GM12865 (cell line): ENCODE results near the gene C4orf51.
"Not testable (repeated sequence)": the region's sequence is repeated elsewhere in the genome, so short reads cannot be mapped to it uniquely, and the experiment has no call there.

Experiments used
- DNase-seq: peaks from one replicate; pipeline ENCODE4 v3.0.0; 2010; ENCODE audit warnings: low read depth
- H3K4me3 ChIP-seq: 2 replicates; pipeline ENCODE4 v1.5.1; 2011; ENCODE audit warnings: mild to moderate bottlenecking, low read depth, low read length, control low read depth
- TF ChIP-seq, protein P1 (sequence below): IDR thresholded peaks from 2 replicates; pipeline ENCODE4 v1.5.1; 2011; ENCODE audit warnings: low read length, control low read depth, low read depth, inconsistent platforms; ENCODE audit not compliant: insufficient read depth; ENCODE audit errors: missing control alignments

Gene C4orf51

DNA sequence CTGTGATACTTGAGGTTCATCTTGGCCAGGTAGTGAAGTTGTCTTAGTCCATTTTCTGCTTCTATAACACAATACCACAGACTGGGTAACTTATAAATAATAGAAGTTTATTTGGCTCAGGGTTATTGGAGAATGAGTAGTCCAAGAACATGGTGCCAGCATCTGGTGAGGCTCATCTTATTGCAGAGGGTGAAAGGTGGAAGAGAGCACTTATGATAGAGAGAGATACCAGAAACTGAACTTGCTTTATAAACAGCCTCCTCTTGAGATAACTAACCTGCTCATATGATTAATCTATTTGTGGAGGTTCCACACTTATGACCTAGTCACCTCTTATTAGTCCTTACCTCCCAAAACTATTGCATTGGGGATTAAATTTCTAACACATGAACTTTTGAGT, 1.6 kb downstream of the C4orf51 start:
- H3K4me3 ChIP-seq = no peak overlapping the region
- no peak for DNase-seq
- TF ChIP-seq, protein P1, sequence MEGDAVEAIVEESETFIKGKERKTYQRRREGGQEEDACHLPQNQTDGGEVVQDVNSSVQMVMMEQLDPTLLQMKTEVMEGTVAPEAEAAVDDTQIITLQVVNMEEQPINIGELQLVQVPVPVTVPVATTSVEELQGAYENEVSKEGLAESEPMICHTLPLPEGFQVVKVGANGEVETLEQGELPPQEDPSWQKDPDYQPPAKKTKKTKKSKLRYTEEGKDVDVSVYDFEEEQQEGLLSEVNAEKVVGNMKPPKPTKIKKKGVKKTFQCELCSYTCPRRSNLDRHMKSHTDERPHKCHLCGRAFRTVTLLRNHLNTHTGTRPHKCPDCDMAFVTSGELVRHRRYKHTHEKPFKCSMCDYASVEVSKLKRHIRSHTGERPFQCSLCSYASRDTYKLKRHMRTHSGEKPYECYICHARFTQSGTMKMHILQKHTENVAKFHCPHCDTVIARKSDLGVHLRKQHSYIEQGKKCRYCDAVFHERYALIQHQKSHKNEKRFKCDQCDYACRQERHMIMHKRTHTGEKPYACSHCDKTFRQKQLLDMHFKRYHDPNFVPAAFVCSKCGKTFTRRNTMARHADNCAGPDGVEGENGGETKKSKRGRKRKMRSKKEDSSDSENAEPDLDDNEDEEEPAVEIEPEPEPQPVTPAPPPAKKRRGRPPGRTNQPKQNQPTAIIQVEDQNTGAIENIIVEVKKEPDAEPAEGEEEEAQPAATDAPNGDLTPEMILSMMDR = no peak

DNA sequence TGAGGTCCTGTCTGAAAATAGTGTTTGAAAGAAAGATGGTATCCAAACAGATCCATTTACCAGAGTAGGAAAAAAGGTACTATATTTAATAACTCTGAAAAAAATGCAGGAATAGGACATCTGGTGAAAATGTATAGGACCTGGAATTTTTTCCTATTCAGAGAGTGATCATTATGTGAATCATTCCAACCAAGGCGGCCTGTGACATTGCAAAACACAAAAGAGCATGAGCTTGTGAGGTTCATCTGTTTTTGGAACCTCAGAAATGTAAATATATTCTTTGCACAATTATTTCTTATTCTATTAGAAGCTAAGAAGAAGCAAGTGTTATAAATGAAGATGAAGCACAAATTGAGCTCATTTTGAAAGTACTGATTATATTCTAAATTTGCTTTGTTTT, 2.0 kb downstream of the C4orf51 start:
- no peak overlapping the region for H3K4me3 ChIP-seq
- TF ChIP-seq, protein P1 = no peak
- DNase-seq = no peak

DNA sequence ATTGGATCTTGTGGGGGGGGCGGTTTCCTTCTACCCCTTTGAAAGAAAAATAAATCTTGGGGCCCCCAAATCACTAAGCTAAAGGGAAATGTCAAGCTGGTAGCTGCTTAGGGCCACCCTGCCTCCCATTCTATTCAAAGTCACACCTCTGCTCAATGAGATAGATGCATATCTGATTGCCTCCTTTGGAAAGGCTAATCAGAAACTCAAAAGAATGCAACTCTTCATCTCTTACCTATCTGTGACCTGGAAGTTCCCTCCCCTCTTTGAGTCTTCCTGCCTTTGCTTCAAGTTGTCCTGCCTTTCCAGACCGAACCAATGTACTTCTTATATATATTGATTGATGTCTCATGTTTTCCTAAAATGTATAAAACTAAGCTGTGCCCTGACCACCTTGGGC, 7.0 kb downstream of the C4orf51 start:
- no peak overlapping the region for H3K4me3 ChIP-seq
- TF ChIP-seq, protein P1 = no peak
- no peak for DNase-seq

DNA sequence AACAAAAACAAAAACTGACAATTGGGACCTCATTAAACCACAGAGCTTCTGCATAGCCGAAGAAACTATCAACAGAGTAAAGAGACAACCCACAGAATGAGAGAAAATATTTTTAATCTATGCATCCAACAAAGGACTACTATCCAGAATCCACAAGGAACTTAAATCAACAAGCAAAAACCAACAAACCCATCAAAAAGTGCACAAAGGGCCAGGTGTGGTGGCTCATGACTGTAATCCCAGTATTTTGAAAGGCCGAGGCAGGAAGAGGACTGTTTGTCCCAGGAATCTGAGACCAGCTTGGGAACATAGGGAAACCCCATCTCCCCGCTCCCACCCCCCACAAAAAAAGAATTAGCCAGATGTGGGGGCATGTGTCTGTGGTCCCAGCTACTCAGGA, 10.7 kb downstream of the C4orf51 start:
- TF ChIP-seq, protein P1 = no peak
- no peak overlapping the region for H3K4me3 ChIP-seq
- no peak for DNase-seq

DNA sequence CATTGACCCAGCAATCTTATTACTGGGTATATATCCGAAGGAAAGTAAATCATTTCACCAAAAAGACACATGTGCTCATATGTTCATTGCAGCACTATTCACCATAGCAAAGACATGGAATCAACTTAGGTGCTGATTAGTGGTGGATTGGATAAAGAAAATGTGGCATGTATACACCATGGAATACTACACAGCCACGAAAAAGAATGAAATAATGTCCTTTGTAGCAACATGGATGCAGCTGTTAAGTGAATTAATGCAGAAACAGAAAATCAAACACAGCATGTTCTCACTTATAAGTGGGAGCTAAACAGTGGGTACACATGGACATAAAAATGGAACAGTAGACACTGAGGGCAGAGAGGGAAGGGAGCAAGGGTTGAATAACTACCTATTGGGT, 11.5 kb downstream of the C4orf51 start:
- DNase-seq, H3K4me3 ChIP-seq: not testable (repeated sequence)

DNA sequence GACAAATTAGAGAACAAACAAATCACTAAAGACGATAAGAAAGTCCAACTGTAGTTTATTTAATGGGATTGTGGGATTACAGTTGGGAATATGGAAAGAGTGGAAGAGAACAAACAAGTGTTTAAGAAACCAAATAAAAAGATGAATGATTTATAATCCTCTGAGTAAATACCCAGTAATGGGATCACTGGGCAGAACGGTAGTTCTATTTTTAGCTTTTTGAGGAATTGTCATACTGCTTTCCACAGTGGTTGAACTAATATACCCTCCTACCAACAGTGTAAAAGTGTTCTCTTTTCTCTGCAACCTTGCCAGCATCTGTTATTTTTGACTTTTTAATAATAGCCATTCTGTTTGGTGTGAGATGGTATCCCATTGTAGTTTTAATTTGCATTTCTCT, 15.0 kb downstream of the C4orf51 start:
- TF ChIP-seq, protein P1 = no peak
- no peak for DNase-seq
- H3K4me3 ChIP-seq = no peak overlapping the region

DNA sequence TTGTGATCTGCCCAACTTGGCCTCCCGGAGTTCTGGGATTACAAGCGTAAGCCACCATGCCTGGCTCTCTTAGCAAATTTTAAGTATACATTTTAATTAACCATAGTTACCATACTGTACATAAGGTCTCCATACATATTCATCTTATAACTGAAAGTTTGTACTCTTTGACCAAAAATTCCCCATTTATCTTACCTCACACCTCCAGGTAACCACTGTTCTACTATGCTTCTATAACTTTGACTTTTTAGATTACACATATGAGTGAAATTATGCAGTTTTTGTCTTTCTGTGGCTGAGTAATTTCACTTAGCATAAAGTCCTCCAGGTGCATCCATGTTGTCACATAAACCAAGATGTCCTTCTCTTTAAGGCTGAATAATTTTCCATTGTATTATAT, 17.4 kb downstream of the C4orf51 start:
- peak; percentile 14 for DNase-seq
- TF ChIP-seq, protein P1 = no peak

More for the DNA sequence above, 17.4 kb downstream of the C4orf51 start:
- H3K4me3 ChIP-seq = no peak overlapping the region
